ENCODE results near the gene B4GALT2.

Gene B4GALT2

DNA sequence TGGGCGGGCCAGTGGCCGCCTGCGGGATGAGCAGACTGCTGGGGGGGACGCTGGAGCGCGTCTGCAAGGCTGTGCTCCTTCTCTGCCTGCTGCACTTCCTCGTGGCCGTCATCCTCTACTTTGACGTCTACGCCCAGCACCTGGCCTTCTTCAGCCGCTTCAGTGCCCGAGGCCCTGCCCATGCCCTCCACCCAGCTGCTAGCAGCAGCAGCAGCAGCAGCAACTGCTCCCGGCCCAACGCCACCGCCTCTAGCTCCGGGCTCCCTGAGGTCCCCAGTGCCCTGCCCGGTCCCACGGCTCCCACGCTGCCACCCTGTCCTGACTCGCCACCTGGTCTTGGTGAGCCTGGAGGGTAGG lies 2.1 kb downstream of the B4GALT2 start:
- H3K4me3 ChIP-seq (ENCODE audit: low read depth, low read length), result no peak overlapping the region
- no peak for DNase-seq (ENCODE audit: low read depth)

GRCh38 chr1:43981636-43982035 lies 2.6 kb downstream of the B4GALT2 start:
- no peak overlapping the region for H3K4me3 ChIP-seq (ENCODE audit: low read depth, low read length)

DNA sequence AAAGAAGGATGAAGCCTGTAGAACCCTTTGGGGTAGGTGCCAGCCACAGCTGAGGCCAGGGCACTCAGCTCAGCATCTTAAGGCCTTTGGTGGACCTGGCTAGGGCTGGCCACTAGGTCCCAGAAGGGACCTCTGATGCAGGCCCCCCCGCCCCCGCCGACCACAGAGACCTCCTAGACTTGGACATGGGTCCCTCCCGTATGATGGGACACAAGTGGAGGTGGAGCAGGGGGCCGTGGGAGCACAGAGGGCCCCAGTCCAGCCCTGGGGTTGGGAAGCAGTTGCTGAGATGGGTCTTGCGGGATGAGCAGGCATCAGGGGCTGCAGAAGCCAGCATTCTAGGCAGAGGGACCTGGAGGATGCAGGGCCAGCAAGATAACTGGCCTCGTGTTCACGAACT lies 3.2 kb downstream of the B4GALT2 start:
- no peak for DNase-seq (ENCODE audit: low read depth)
- no peak overlapping the region for H3K4me3 ChIP-seq (ENCODE audit: low read depth, low read length)

More at GRCh38 chr1:43981636-43982035, 2.6 kb downstream of the B4GALT2 start:
- DNase-seq (ENCODE audit: low read depth), result no peak

DNA sequence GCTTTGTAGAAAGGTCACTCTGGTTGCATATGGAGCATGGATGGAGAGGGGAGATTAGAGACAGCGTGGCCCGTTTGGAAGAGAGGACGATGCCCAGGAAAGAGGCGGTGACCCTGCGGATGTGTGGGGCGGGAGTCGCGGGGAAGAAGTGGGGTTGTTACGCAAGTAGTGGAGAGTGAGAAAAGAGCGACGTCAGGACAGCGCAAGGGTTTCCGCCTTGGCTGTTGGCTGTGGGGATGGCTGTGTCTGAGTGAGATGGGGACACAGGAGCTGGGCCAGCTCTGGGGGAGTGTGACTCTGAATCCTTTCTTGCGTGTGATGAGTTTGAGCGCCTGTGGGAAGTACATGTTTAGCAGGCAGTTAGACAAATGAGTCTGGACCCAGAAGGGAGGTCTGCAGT lies 3.8 kb downstream of the B4GALT2 start:
- no peak overlapping the region for H3K4me3 ChIP-seq (ENCODE audit: low read depth, low read length)
- DNase-seq (ENCODE audit: low read depth), result no peak

- no peak overlapping the region for H3K4me3 ChIP-seq (ENCODE audit: low read depth, low read length)
- DNase-seq (ENCODE audit: low read depth), result no peak
Measured at GRCh38 chr1:43983253-43983899, 4.4 kb downstream of the B4GALT2 start.

GRCh38 chr1:43984855-43985254 lies 5.8 kb downstream of the B4GALT2 start:
- no peak overlapping the region for H3K4me3 ChIP-seq (ENCODE audit: low read depth, low read length)

GRCh38 chr1:43985984-43986595 lies 7.1 kb downstream of the B4GALT2 start:
- H3K4me3 ChIP-seq (ENCODE audit: low read depth, low read length), result no peak overlapping the region
- DNase-seq (ENCODE audit: low read depth), result no peak

More at GRCh38 chr1:43984855-43985254, 5.8 kb downstream of the B4GALT2 start:
- no peak for DNase-seq (ENCODE audit: low read depth)

- no peak overlapping the region for H3K4me3 ChIP-seq (ENCODE audit: low read depth, low read length)
- DNase-seq (ENCODE audit: low read depth), result no peak
Measured at GRCh38 chr1:43986712-43987111, 7.7 kb downstream of the B4GALT2 start.

DNA sequence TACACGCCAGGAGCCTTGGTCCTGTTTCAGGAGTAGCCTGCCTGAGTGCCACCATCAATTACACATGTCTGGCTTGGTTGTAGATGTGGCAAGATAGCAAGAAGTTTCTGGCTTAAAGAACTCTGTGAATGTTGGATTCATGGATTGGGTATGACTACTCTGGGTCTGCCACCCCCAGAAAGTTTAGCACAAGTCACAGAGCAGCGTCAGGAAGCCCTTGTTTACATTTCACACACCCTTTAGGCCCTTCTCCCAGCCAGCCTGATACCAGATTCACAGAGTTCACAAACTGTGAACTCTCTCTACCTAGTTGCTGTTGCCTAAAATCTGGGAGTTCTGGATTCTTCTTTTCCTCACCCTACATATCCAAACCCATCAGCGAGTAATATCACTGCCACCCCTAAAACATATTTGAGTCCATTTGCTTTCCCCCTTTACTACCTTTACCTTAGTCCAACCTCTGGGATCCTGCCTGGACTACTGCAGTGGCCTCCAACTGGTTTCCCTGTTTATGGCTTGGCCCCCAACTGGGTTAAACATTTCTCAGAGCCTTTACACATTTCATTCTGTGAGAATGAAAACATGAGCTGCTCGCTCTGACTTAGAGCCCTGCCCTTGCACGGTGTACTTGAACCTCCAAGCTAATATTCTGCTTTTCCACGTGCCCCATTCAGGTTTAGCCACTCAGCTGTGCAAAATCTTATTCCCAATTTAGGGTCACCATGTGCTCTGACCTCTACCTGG lies 8.3 kb downstream of the B4GALT2 start:
- H3K4me3 ChIP-seq (ENCODE audit: low read depth, low read length), result no peak overlapping the region
- no peak for DNase-seq (ENCODE audit: low read depth)

DNA sequence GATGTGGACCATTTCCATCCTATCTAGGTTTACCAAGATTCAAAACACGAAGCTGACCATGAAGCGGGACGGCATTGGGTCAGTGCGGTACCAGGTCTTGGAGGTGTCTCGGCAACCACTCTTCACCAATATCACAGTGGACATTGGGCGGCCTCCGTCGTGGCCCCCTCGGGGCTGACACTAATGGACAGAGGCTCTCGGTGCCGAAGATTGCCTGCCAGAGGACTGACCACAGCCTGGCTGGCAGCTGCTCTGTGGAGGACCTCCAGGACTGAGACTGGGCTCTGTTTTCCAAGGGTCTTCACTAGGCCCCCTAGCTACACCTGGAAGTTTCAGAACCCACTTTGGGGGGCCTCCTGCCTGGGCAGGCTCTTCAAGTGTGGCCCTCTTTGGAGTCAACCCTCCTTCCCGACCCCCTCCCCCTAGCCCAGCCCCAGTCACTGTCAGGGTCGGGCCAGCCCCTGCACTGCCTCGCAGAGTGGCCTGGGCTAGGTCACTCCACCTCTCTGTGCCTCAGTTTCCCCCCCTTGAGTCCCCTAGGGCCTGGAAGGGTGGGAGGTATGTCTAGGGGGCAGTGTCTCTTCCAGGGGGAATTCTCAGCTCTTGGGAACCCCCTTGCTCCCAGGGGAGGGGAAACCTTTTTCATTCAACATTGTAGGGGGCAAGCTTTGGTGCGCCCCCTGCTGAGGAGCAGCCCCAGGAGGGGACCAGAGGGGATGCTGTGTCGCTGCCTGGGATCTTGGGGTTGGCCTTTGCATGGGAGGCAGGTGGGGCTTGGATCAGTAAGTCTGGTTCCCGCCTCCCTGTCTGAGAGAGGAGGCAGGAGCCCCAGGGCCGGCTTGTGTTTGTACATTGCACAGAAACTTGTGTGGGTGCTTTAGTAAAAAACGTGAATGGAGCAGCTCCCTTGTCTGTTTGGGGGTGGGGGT lies 11.5 kb downstream of the B4GALT2 start:
- DNase-seq (ENCODE audit: low read depth), result no peak
- peak overlapping the region; percentile 64 for H3K4me3 ChIP-seq (ENCODE audit: low read depth, low read length)

GRCh38 chr1:43991200-43991475 lies 12.1 kb downstream of the B4GALT2 start:
- no peak for DNase-seq (ENCODE audit: low read depth)
- peak overlapping the region; percentile 64 for H3K4me3 ChIP-seq (ENCODE audit: low read depth, low read length)

- H3K4me3 ChIP-seq (ENCODE audit: low read depth, low read length), result peak within 1 kb of the TSS; percentile 64
- DNase-seq (ENCODE audit: low read depth), result peak; percentile 27
Measured at GRCh38 chr1:43991476-43992231, 12.6 kb downstream of the B4GALT2 start, which contains the start of gene CCDC24. TSS of gene CCDC24 (plus strand) at chr1:43991599. CDS start at chr1:43991879, 280 bp downstream.

DNA sequence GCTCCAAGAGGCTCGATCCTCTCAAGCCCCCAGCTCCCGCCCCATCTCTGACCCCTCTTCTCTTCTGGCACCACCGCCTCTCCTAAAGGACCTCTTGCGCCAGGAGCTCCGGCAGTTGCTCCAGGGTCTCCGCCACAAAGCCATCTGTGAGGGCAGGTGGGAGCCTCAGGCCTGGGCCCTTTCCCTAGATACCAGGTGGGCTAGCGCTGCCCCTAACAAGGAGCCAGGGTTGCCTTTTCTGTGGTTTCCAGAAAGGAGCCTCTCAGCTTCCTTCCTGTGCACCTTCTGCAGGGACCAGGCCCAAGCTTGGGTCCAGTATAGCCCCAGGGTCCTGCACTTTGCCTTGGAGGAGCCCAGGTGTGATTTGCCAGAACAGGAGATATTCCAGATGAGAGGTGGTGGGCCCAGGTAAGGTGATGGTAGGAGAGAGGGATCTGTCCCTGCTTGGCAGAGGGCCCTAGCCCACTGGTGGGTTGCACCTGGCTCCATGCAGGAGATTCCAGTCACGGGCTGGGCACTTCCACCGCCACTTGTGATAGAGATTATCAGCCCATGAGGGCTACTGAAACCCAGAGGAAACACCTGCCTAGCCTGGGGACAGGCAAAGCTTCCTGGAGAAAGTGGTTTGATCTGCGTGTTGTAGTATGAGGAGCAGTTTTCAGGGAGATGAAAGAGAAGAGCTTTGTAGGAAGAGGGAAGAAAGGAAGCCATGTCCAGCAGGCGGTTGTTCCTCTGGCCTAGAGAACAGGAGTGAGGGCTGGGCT lies 13.4 kb downstream of the B4GALT2 start:
- no peak for DNase-seq (ENCODE audit: low read depth)

GRCh38 chr1:43993206-43993914 lies 14.3 kb downstream of the B4GALT2 start:
- H3K4me3 ChIP-seq (ENCODE audit: low read depth, low read length), result no peak overlapping the region
- no peak for DNase-seq (ENCODE audit: low read depth)

More for the DNA sequence above, 13.4 kb downstream of the B4GALT2 start:
- H3K4me3 ChIP-seq (ENCODE audit: low read depth, low read length), result peak overlapping the region; percentile 64

GRCh38 chr1:43994071-43994470 lies 15.1 kb downstream of the B4GALT2 start:
- no peak overlapping the region for H3K4me3 ChIP-seq (ENCODE audit: low read depth, low read length)
- no peak for DNase-seq (ENCODE audit: low read depth)

GRCh38 chr1:43994794-43995790 lies 16.1 kb downstream of the B4GALT2 start:
- H3K4me3 ChIP-seq (ENCODE audit: low read depth, low read length), result no peak overlapping the region
- DNase-seq (ENCODE audit: low read depth), result no peak
